Adrenal gland (tissue), 12 donors: Measurements from ENCODE around the gene NEURL2. TPM values are rescaled to one million over a fixed set of nuclear protein-coding genes. Genes with fewer than 3 reads are reported as not detected.
A peak's percentile ranks its signal among the peaks of the same experiment; 100 is the strongest.

Source experiments
- DNase-seq, 7 donors: peaks; one replicate each; pipeline ENCODE4 v3.0.0-alpha.2; 2019 to 2020
- H3K27ac ChIP-seq, 5 donors: fragments of 200-600 bp; sonication (generic) in 4 of 5; 1 replicate in 3 of 5; 2 replicates in 2 of 5; pipeline versions ENCODE4 v1.5.1 to v1.8.0; 2016 to 2020; ENCODE audit warnings: mild to moderate bottlenecking in 1 of 5
- H3K27me3 ChIP-seq: fragments of 200-600 bp; 2 replicates; pipeline ENCODE4 v1.8.0; 2021
- H3K36me3 ChIP-seq, 2 donors: fragments of 200-600 bp; replicated peaks in 1 of 2; 1 replicate in 1 of 2; 2 replicates in 1 of 2; pipeline versions ENCODE4 v1.5.1 to v1.8.0; 2018 to 2022
- H3K4me1 ChIP-seq, 2 donors: fragments of 200-600 bp; replicated peaks in 1 of 2; 1 replicate in 1 of 2; 2 replicates in 1 of 2; pipeline versions ENCODE4 v1.5.1 to v1.8.0; 2018 to 2021
- H3K4me3 ChIP-seq, 4 donors: fragments of 200-600 bp; sonication (generic) in 3 of 4; one replicate each; pipeline ENCODE4 v1.5.1; 2016 to 2018
- H3K9me3 ChIP-seq, 3 donors: fragments of 200-600 bp; sonication (generic) in 1 of 3; replicated peaks in 1 of 3; 1 replicate in 2 of 3; 2 replicates in 1 of 3; pipeline versions ENCODE4 v1.5.1 to v1.8.0; 2016 to 2021
- CTCF ChIP-seq, 6 experiments: fragments of 450-650 bp in 4 of 6; fragments of 200-600 bp in 2 of 6; sonication (generic) in 1 of 6; IDR thresholded peaks; 1 replicate in 5 of 6; 2 replicates in 1 of 6; pipeline versions ENCODE4 v1.5.1 to v1.8.0; 2016 to 2021; ENCODE audit warnings: antibody characterized with exemption in 6 of 6, mild to moderate bottlenecking in 2 of 6, moderate library complexity in 1 of 6
- POLR2A ChIP-seq, 2 donors: fragments of 450-650 bp; IDR thresholded peaks; one replicate each; pipeline ENCODE4 v1.6.1; 2017; ENCODE audit warnings: antibody characterized with exemption in 2 of 2, mild to moderate bottlenecking in 2 of 2, moderate library complexity in 1 of 2
- WGBS, 4 donors: extraction: QIAGEN DNeasy Blood & Tissue Kit in 2 of 4; methylation state at CpG; one replicate each; pipeline versions ENCODE4 v1.1.5 to v1.1.7; 2013 to 2017; 5-methylcytosine and 5-hydroxymethylcytosine counted together
- intact Hi-C, 2 donors: fragments of 100-400 bp; cut with DNase I; formaldehyde crosslinking; loops; one replicate each; pipeline versions ENCODE4 v1.14.1 to v1.15.0; 2022 to 2023
- polyA plus RNA-seq, 3 donors: library from polyadenylated mRNA; stranded (reverse); fragments of 200-250 nt in 2 of 3; fragments of 350-450 nt in 1 of 3; fragmentation: Illumina TruSeq in 1 of 3; extraction: RNeasy Lipid Tissue Mini Kit (QIAGEN cat#74804) in 1 of 3; gene quantifications; one replicate each; pipeline ENCODE4 v1.2.3, GENCODE V29; 2013 to 2014
- total RNA-seq, 9 donors: library from RNA; depleted of rRNA in 4 of 9; stranded (reverse); fragments of >200 nt in 4 of 9; fragments of 120-200 nt in 1 of 9; fragmentation: NEBNext Ultra II Directional in 1 of 9; extraction: Animal tissue kit (Norgen Biotek cat#: 25700) in 1 of 9; gene quantifications; one replicate each; pipeline versions ENCODE4 v1.1.0 to v1.2.4, GENCODE V29; 2013 to 2023
- donor health status: healthy with polysubstance abuse.
- donor health status: Bipolar disorder and iron deficiency.
- donor health status: DM: yes; HTN: yes; CAD: no.
- donor health status: DM: no; HTN: no; CAD: no.
- donor health status: DM: no; HTN: no; CAD: no.
- donor health status: DM: yes; HTN: yes; CAD: no.

NEURL2 gene
- total and polyA plus RNA-seq, 12 donors = 1.0 to 36.4 (median 13.7) TPM

GRCh38 chr20:45898285-45898684, 7.3 kb upstream of the NEURL2 start:
- Histone ChIP-seq H3K36me3 (peaks cover 0 to 98% of the 10 kb centered on the region in 2 donors), H3K27ac (no peak overlapping the region), H3K4me3 (no peak overlapping the region), H3K9me3 (no peaks in the 10 kb centered on the region), H3K27me3 (no peaks in the 10 kb centered on the region), H3K4me1 (peaks cover 6 to 13% of the 10 kb centered on the region in 2 donors)
- intact Hi-C loops = loop anchor here (5.0 kb wide), 2 partner anchors 44 to 54 kb away; no protein-coding TSS in a partner anchor
- TF ChIP-seq POLR2A (IDR thresholded peaks at IDR 0.05) (no peak), CTCF (IDR thresholded peaks at IDR 0.05) (no peak)
- no peak for DNase-seq
- WGBS, 4 donors = 80 to 87% (median 86%) methylated on average over 12 of the region's 12 CpGs

- intact Hi-C loops = loop anchor here (5.0 kb wide), 2 partner anchors 45 to 55 kb away; no protein-coding TSS in a partner anchor
- H3K9me3 ChIP-seq = no peaks in the 10 kb centered on the region
- DNase-seq = no peak
- no peak for TF ChIP-seq POLR2A (IDR thresholded peaks at IDR 0.05)
- TF ChIP-seq CTCF (IDR thresholded peaks at IDR 0.05) = no peak
- no peaks in the 10 kb centered on the region for H3K27me3 ChIP-seq
- H3K4me3 ChIP-seq = no peak overlapping the region
- H3K4me1 ChIP-seq = peaks cover 11 to 19% of the 10 kb centered on the region in 2 donors
- 92 to 100% (median 94%) methylated on average over 2 to 7 of the region's 7 CpGs for WGBS, 4 donors
- peaks cover 0 to 99% of the 10 kb centered on the region in 2 donors for H3K36me3 ChIP-seq
- H3K27ac ChIP-seq = peak overlapping the region in 1 of 5 donors; percentile 2
Measured at GRCh38 chr20:45897692-45898091, 6.7 kb upstream of the NEURL2 start.

DNA sequence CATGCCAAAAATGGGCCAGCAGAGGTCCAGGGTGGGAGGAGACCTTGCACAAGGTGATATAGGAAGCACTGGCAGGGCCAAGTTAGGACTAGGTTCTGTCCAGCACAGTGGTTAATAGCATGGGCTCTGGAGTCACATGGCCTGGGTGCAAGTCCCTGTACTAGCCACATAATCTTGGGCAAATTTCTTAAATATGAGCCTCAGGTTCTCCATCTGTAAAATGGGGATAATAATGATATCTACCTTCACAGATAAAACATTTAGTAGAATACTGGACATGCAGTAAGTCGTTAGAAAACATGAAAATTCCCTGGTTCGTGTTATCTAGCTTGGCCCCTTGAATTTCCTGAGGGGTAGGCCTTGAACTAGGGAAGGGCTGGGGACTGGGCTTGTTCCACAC, 6.3 kb upstream of the NEURL2 start:
- Histone ChIP-seq H3K27me3 (no peaks in the 10 kb centered on the region), H3K4me3 (no peak overlapping the region), H3K36me3 (peaks cover 0 to 97% of the 10 kb centered on the region in 2 donors), H3K9me3 (no peaks in the 10 kb centered on the region), H3K4me1 (peaks cover 11 to 23% of the 10 kb centered on the region in 2 donors), H3K27ac (peak overlapping the region in 1 of 5 donors; percentile 2)
- WGBS, 4 donors = 51 to 75% (median 66%) methylated on average over 2 of the region's 2 CpGs
- intact Hi-C loops = loop anchor here (5.0 kb wide), 2 partner anchors 45 to 55 kb away; no protein-coding TSS in a partner anchor
- DNase-seq = no peak
- no peak for TF ChIP-seq POLR2A (IDR thresholded peaks at IDR 0.05)
- TF ChIP-seq CTCF (IDR thresholded peaks at IDR 0.05) = no peak

DNA sequence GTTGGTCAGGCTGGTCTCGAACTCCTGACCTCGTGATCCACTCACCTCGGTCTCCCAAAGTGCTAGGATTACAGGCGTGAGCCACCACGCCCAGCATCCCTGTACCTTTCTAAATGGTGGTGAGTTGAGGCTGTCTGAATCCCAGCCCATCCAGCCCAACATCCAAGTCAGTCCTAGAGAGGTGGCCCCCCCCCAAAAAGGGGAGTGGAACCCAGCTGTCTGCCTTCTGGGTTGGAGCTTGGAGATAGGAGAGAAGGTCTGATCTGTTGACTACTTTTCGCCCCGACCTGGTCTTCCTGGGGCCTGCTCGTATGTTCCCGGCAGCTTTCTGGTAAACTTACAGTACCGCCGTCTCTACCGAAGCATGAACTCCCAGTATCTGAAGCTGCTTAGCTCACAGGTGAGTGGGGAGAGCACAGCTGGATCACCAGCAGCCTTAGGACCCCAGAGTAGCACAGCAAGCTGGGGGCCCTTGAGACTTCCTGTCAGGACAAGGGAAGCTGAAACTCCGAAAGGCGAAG, 5.7 kb upstream of the NEURL2 start:
- peaks cover 15 to 29% of the 10 kb centered on the region in 2 donors for H3K4me1 ChIP-seq
- H3K36me3 ChIP-seq = peaks cover 0 to 92% of the 10 kb centered on the region in 2 donors
- H3K4me3 ChIP-seq = no peak overlapping the region
- intact Hi-C loops = loop anchor here (5.0 kb wide), 2 partner anchors 46 to 56 kb away; no protein-coding TSS in a partner anchor
- no peaks in the 10 kb centered on the region for H3K9me3 ChIP-seq
- peak overlapping the region in 3 of 5 donors; percentile 2 to 19 (median 13) for H3K27ac ChIP-seq
- WGBS, 4 donors = 85 to 95% (median 90%) methylated on average over 12 to 14 of the region's 14 CpGs
- no peak for DNase-seq
- TF ChIP-seq CTCF (IDR thresholded peaks at IDR 0.05) (no peak), POLR2A (IDR thresholded peaks at IDR 0.05) (no peak)
- H3K27me3 ChIP-seq = no peaks in the 10 kb centered on the region
